HTERT RPE-1 (cell line): Measurements from ENCODE around the gene GAS5.

Experiments
- in situ Hi-C: fragments of 300-500 bp; cut with MboI; formaldehyde crosslinking; loops from 4 replicates; pipeline ENCODE4 v1.14.3; 2020; ENCODE audit warnings: low sequenced_read_pairs

GAS5 gene

DNA sequence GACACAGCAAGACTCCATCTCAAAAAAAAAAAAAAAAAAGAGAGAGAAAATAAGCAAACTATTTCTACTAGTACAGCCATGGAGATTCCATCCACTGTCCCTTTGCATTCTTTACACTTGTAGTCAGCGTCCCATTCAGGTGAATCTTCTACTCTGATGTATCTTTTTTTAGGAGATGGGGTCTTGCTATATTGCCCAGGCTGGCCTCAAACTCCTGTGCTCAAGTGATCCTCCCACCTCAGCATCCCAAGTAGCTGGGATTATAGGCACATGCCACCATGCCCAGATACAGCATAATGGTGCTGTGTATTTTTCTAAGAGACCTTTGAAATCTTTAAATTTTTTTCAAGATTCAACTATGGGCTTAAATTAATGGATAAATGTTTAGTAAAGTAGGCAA is 35.0 kb downstream of the GAS5 start:
- in situ Hi-C loops, result no loop called here

DNA sequence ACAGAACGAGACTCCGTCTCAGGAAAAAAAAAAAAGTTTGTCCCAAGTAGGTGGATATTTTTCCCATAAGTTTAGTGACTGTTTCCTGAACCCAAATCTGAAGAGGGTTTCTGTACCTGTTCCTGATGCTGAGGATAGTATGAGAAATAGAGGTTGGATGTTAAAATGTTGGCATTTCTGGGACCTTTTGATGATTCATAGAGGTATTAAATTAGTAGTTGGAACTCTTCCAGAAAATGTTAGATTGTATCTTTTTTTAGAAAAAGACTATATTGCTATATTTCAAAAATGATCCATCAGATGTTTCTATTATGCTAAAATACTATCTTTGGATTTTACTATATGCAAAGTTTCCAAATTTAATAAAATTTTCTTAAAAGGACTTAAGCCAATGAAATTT is 40.2 kb downstream of the GAS5 start:
- in situ Hi-C loops, result no loop called here

GRCh38 chr1:173824315-173825081 is 43.3 kb downstream of the GAS5 start, which contains the start of the genes CENPL and DARS2:
CENPL (minus strand) TSS chr1:173824883; CDS start chr1:173811299, 13,584 bp downstream.
DARS2 (plus strand) TSS chr1:173824673; CDS start chr1:173825230, 557 bp downstream.
- in situ Hi-C loops, result no loop called here

DNA sequence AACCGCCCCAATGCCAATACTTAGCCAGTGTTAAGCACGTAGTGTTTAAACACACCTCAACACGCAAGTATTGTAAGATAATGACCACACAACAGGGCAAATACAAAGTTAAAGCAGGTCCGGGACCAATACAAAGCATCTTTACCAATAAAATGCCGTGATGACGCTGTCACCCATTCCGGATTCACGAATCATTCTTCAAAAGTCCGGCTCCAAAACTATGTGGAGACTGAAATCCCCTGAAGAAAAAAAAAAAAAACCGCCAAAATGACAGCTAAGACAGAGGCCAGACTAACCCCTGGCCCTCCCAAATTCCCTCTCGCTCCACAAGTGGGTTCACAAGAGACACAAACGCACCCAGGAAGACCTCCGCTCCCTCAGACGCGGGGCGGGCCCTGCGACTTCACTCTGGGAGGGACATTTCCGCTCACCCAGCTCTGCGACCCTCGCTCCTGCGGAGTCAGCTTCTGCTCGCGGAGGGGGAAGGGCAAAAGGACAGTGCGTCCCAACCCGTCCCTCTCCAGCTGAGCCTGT is 43.9 kb downstream of the GAS5 start:
- in situ Hi-C loops, result no loop called here

- in situ Hi-C loops, result no loop called here
Observed at GRCh38 chr1:173821680-173822079, 46.1 kb downstream of the GAS5 start.

GRCh38 chr1:173818459-173818858 is 49.3 kb downstream of the GAS5 start:
- in situ Hi-C loops, result no loop called here
